GM12878 (cell line): Measurements from ENCODE around the gene TACC2. TPM values are rescaled to one million over a fixed set of nuclear protein-coding genes. Genes with fewer than 3 reads are reported as not detected.

Experiments used
- ATAC-seq: fragments of 200-7000 bp; cut with Tn5 transposase; 3 replicates; pipeline ENCODE4 v1.9.1; 2020; ENCODE audit warnings: mild to moderate bottlenecking, moderate library complexity
- BruUV-seq: library from RNA; stranded (reverse); fragments of 400-500 nt; replicated peaks from 2 replicates; lab custom pipeline; 2021; lab: Mats Ljungman, UMichigan
- CTCF ChIA-PET: fragments of 300-600 bp; sonication (Branson Sonifier 250); formaldehyde crosslinking; extraction: SDS; loops from one replicate; lab custom pipeline; 2021; ENCODE audit warnings: inconsistent platforms; lab: Yijun Ruan, JAX
- POLR2A ChIA-PET: fragments of 350-600 bp; formaldehyde crosslinking; extraction: SDS; loops from one replicate; lab custom pipeline; 2021; ENCODE audit warnings: inconsistent platforms; lab: Charles Lee
- RAD21 ChIA-PET: fragments of 300-600 bp; sonication (Branson Sonifier 250); formaldehyde crosslinking; loops from one replicate; lab custom pipeline; 2023; ENCODE audit warnings: antibody characterized with exemption; ENCODE audit not compliant: unreplicated experiment; lab: Charles Lee
- SMC1A ChIA-PET: fragments of 300-600 bp; sonication (Branson Sonifier 250); formaldehyde crosslinking; loops from one replicate; lab custom pipeline; 2023; ENCODE audit not compliant: unreplicated experiment, uncharacterized antibody; lab: Charles Lee
- DNase-seq: peaks from one replicate; pipeline ENCODE4 v3.0.0-alpha.2; 2011; ENCODE audit warnings: low read depth, low spot score
- FAIRE-seq: peaks from 3 replicates; lab custom pipeline; 2011; peaks lifted over from hg19 to GRCh38; lab: Jason Lieb, UNC
- H2AFZ ChIP-seq: 2 replicates; pipeline ENCODE4 v1.6.0; 2011; ENCODE audit warnings: low read depth, low read length, control low read depth; ENCODE audit not compliant: control insufficient read depth
- H3K27ac ChIP-seq: 2 replicates; pipeline ENCODE4 v1.5.1; 2011; ENCODE audit warnings: control low read depth; ENCODE audit not compliant: control insufficient read depth, insufficient read depth
- H3K27me3 ChIP-seq, 2 experiments: replicated peaks in 1 of 2; 2 replicates each; pipeline versions ENCODE4 v1.6.0 to v1.6.1; 2011; ENCODE audit warnings: low read length in 1 of 2; ENCODE audit not compliant: control insufficient read depth in 2 of 2, insufficient read depth in 2 of 2
- H3K36me3 ChIP-seq, 2 experiments: 2 replicates each; pipeline ENCODE4 v1.5.1; 2011; ENCODE audit warnings: low read length in 1 of 2; ENCODE audit not compliant: control insufficient read depth in 2 of 2, insufficient read depth in 2 of 2
- H3K4me1 ChIP-seq: 2 replicates; pipeline ENCODE4 v1.6.1; 2011; ENCODE audit warnings: mild to moderate bottlenecking, low read length, moderate library complexity, mixed read lengths; ENCODE audit not compliant: control insufficient read depth, insufficient read depth
- H3K4me2 ChIP-seq: 2 replicates; pipeline ENCODE4 v1.6.0; 2011; ENCODE audit warnings: control low read depth; ENCODE audit not compliant: control insufficient read depth, insufficient read depth
- H3K4me3 ChIP-seq: fragments of 200-600 bp; sonication (generic); 2 replicates; pipeline ENCODE4 v1.5.1; 2016
- H3K79me2 ChIP-seq: 2 replicates; pipeline ENCODE4 v1.6.0; 2011; ENCODE audit warnings: low read length; ENCODE audit not compliant: control insufficient read depth, insufficient read depth
- H3K9ac ChIP-seq: 2 replicates; pipeline ENCODE4 v1.8.0; 2011; ENCODE audit warnings: low read length, control low read depth, mixed read lengths; ENCODE audit not compliant: control insufficient read depth, insufficient read depth
- H3K9me3 ChIP-seq: replicated peaks from 3 replicates; pipeline ENCODE4 v1.5.1; 2011; ENCODE audit warnings: mild to moderate bottlenecking, low read length; ENCODE audit not compliant: control insufficient read depth, insufficient read depth
- H4K20me1 ChIP-seq: 2 replicates; pipeline ENCODE4 v1.6.0; 2011; ENCODE audit not compliant: control insufficient read depth, insufficient read depth
- BHLHE40 ChIP-seq, 2 experiments: fragments of 450-650 bp in 1 of 2; IDR thresholded peaks; 2 replicates each; pipeline ENCODE4 v1.6.1; 2011 to 2017; ENCODE audit warnings: low read depth in 2 of 2, borderline replicate concordance in 1 of 2, improper control_type of control experiment in 1 of 2, low read length in 1 of 2, mild to moderate bottlenecking in 1 of 2
- CEBPZ ChIP-seq: fragments of 150-350 bp; IDR thresholded peaks from 2 replicates; pipeline ENCODE4 v1.6.1; 2016; ENCODE audit warnings: low read depth, low read length
- EED ChIP-seq: sonication (generic); IDR thresholded peaks from 2 replicates; pipeline ENCODE4 v1.6.1; 2016; ENCODE audit warnings: antibody characterized with exemption, low read depth
- ESRRA ChIP-seq: IDR thresholded peaks from 2 replicates; pipeline ENCODE4 v1.6.1; 2012; ENCODE audit warnings: mild to moderate bottlenecking, low read length, improper control_type of control experiment
- HDGF ChIP-seq: fragments of 450-650 bp; IDR thresholded peaks from 2 replicates; pipeline ENCODE4 v1.6.1; 2016; ENCODE audit warnings: antibody characterized with exemption
- NKRF ChIP-seq: fragments of 450-650 bp; conservative IDR thresholded peaks from 2 replicates; pipeline ENCODE4 v1.6.1; 2017; ENCODE audit warnings: mild to moderate bottlenecking, moderate library complexity
- POLR2A ChIP-seq: IDR thresholded peaks from 2 replicates; pipeline ENCODE4 v1.6.1; 2011; ENCODE audit warnings: low read depth, mild to moderate bottlenecking, low read length
- SPI1 ChIP-seq: IDR thresholded peaks from 2 replicates; pipeline ENCODE4 v1.6.1; 2011; ENCODE audit warnings: low read depth, mild to moderate bottlenecking, low read length, moderate library complexity, borderline replicate concordance; ENCODE audit not compliant: insufficient read depth
- YBX1 ChIP-seq: fragments of 450-650 bp; IDR thresholded peaks from 2 replicates; pipeline ENCODE4 v1.6.1; 2016; ENCODE audit warnings: antibody characterized with exemption
- ZBTB4 ChIP-seq: fragments of 450-650 bp; formaldehyde crosslinking; IDR thresholded peaks from 2 replicates; pipeline ENCODE4 v1.4.0; 2022; ENCODE audit warnings: mild to moderate bottlenecking, moderate library complexity
- ZNF384 ChIP-seq: IDR thresholded peaks from 2 replicates; pipeline ENCODE4 v1.6.1; 2012; ENCODE audit warnings: low read depth, mild to moderate bottlenecking, low read length, improper control_type of control experiment, borderline replicate concordance
- ZSCAN29 ChIP-seq: fragments of 450-650 bp; IDR thresholded peaks from 2 replicates; pipeline ENCODE4 v1.6.1; 2017; ENCODE audit warnings: mild to moderate bottlenecking, moderate library complexity
- WGBS: methylation state at CpG from one replicate; pipeline ENCODE4 v1.1.6; 2016; ENCODE audit warnings: low lambda C conversion rate; ENCODE audit not compliant: insufficient replicate concordance, insufficient coverage; ENCODE audit errors: missing lambda C conversion rate; 5-methylcytosine and 5-hydroxymethylcytosine counted together
- in situ Hi-C: fragments of 300-500 bp; cut with MboI; formaldehyde crosslinking; loops from 9 replicates; pipeline ENCODE4 v1.14.3; 2018; ENCODE audit warnings: mixed read lengths
- intact Hi-C: fragments of 100-400 bp; cut with micrococcal nuclease; formaldehyde crosslinking; loops from one replicate; pipeline ENCODE4 v1.14.2; 2022; ENCODE audit not compliant: unreplicated experiment
- polyA plus RNA-seq, 11 experiments: library from polyadenylated mRNA; depleted of rRNA in 4 of 11; unstranded in 6 of 11; stranded (reverse) in 5 of 11; fragments of >200 nt; fragmentation: Nextera tagmentation in 4 of 11; fragmentation: Illumina TruSeq in 1 of 11; extraction: Ambion mirVana in 4 of 11; extraction: Trizol in 1 of 11; gene quantifications; 1 replicate in 1 of 11; 2 replicates in 10 of 11; pipeline versions ENCODE4 v1.2.1 to v1.2.3, GENCODE V29; 2011 to 2016; ENCODE audit warnings: inconsistent platforms in 2 of 11, missing spikeins in 2 of 11, low read depth in 1 of 11
- total RNA-seq, 4 experiments: library from RNA; depleted of rRNA in 3 of 4; stranded (reverse); fragments of >200 nt in 3 of 4; fragmentation: Illumina TruSeq in 1 of 4; extraction: Trizol in 1 of 4; gene quantifications; 2 replicates each; pipeline versions ENCODE4 v1.2.1 to v1.2.3, GENCODE V29; 2013 to 2021

The TACC2 gene
- total and polyA plus RNA-seq, 10 of the 15 experiments (the other 5 are each of a cell fraction or from before 2014, with no cell fraction given) = 0.07 to 0.64 (median 0.13) TPM; not detected in 5

- Histone ChIP-seq H3K9me3 (no peaks in the 10 kb centered on the region), H2AFZ (no peak overlapping the region), H3K9ac (no peak overlapping the region), H3K4me1 (no peaks in the 10 kb centered on the region), H4K20me1 (no peaks in the 10 kb centered on the region), H3K36me3 (no peaks in the 10 kb centered on the region), H3K79me2 (no peaks in the 10 kb centered on the region), H3K4me3 (no peak overlapping the region), H3K27ac (no peak overlapping the region), H3K4me2 (no peak overlapping the region), H3K27me3 (peaks cover 16 to 20% of the 10 kb centered on the region in 2 experiments)
- DNase-seq (no peak), ATAC-seq (no peak), FAIRE-seq (no peak)
- POLR2A ChIA-PET = no interaction called here
- in situ Hi-C loops = no loop called here
- no TSS peak for BruUV-seq
- WGBS = 36% methylated on average over 13 of the region's 13 CpGs
- SMC1A ChIA-PET = no interaction called here
- intact Hi-C loops = no loop called here
- CTCF ChIA-PET = no interaction called here
- RAD21 ChIA-PET = no interaction called here
- TF ChIP-seq ESRRA = no peak
- no peak for TF ChIP-seq POLR2A
- TF ChIP-seq ZNF384 = no peak
- TF ChIP-seq BHLHE40 (IDR thresholded peaks at IDR 0.05; ENCODE audit: borderline replicate concordance in 1 of 2, low read depth in 2 of 2, low read length in 1 of 2) = no peak
- TF ChIP-seq YBX1 = no peak
- TF ChIP-seq NKRF = no peak
- TF ChIP-seq EED = no peak
- TF ChIP-seq ZSCAN29 = no peak
- no peak for TF ChIP-seq ZBTB4 (CRISPR knock-in tag)
- TF ChIP-seq SPI1 = no peak
- no peak for TF ChIP-seq CEBPZ
- TF ChIP-seq HDGF = no peak
Measured at GRCh38 chr10:122165484-122166276, 176.7 kb downstream of the TACC2 start.
